Eye (tissue), 1 donor: Measurements from ENCODE around the gene DENND5A.
"Not testable (repeated sequence)": the region's sequence is repeated elsewhere in the genome, so short reads cannot be mapped to it uniquely, and the experiment has no call there.

Experiments used
- DNase-seq: peaks from one replicate; pipeline ENCODE4 v3.0.0-alpha.2; 2015

DENND5A gene

DNA sequence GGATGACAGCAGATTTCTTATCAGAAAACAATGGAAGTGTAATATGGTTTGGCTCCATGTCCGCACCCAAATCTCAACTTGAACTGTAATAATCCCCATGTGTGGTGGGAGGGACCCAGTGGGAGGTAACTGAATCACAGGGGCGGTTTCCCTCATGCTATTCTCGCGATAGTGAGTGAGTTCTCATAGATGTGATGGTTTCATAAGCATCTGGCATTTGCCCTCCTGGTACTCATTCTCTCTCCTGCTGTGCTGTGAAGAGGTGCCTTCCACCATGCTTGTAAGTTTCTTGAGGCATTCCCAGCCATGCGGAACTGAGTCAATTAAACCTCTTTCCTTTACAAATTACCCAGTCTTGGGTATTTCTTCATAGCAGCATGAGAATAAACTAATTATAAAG lies 92.8 kb downstream of the DENND5A start:
- no peak for DNase-seq

DNA sequence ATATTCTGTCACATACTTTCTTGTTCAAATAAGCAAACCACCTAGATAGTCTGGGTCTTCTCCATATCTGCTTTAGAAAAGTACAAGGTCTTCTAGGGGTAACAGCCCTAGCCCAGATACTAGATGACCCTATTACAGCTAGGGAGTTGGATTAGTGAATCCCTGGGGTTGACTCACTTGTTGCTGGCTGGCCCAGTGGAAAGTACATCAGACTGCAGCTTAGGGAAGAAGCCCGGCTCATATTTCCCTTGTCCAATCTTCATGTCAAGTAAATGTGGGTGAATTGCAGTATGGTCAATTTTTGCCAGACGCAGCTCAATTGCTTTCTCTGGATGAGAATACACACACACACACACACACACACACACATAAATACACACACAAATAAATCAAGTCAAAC lies 94.7 kb downstream of the DENND5A start:
- DNase-seq, result no peak

DNA sequence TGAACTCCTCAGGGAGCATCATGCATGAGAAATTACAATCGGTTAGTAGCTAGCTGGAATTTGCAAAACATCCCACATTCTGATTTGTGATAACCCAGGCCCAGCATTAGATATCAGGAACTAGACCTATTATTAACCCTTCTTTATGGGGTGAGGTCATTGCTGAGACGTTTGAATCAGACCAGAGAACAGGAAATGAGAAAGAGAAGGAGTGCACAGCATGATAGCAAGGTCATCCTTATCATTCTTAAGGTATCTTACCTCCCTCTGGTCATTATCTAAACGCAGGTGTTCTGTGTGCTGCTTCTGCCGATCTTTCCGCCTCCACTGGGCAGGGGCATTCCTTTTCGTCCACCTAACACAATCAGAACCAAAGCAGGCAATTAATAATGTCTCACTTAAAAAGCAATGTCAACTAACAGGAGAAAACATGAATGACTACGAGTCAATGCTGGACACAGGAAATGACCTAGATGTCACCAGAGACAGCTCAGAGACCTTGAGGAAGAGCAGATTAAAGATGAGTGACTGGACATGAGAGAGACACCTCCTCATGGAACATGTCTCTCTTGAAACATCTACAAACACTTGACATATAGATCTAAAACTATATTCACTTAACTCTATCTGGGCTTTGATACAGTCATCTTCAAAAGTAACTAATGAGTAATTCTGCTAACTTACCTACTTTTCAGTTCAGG lies 95.4 kb downstream of the DENND5A start:
- DNase-seq, result no peak

DNA sequence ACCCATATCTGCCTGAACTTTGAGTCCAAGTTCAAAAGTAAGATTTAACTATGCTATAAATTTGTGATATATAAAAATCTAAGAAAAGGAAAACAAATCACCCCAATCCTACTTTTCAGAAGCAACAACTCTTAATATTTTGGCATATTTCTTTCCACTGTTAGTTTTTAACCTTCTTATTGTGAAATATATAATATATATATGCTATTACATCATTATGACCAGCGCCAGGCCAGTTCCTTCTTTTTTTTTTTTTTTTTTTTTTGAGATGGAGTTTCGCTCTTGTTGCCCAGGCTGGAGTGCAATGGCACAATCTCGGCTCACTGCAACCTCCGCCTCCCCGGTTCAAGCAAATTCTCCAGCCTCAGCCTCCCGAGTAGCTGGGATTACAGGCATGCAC lies 103.2 kb downstream of the DENND5A start:
- DNase-seq, result not testable (repeated sequence)

DNA sequence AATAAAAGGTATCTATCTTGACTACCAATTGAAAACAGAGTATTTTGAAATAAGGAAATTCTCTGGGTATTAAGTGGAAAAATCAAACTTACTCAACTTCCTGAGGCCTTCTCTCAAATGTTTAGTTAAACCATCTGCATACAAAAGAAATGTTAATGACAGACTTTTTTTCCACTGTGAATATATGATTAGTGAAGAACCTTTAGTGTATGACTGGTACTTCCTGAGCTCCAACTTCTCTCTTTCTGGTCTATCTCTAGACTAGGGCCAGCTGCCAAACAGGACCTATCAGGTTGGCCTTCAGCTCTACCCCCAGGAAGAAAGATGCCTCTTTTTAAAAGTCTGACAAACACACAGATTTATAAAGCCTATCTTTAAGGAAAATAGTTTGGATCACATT lies 105.0 kb downstream of the DENND5A start:
- no peak for DNase-seq

DNA sequence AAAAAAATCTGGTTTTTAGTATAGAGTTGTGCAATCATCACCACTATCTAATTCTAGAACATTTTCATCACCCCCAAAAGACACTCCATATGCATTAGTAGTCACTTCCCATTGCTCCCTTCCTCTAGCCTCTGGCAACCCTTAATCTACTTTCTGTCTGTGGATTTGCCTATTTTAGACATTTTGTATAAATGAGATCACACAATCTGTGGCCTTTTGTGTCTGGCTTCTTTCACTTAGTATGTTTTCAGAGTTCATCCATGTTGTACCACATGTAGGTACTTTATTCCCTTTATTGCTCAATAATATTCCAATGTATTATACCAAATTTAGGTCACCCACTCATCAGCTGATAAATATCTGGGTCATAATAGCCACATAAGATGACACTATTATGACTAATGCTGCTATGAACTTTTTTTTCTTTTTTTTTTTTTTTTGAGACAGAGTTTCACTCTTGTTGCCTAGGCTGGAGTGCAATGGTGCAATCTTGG lies 106.2 kb downstream of the DENND5A start:
- DNase-seq, result no peak

DNA sequence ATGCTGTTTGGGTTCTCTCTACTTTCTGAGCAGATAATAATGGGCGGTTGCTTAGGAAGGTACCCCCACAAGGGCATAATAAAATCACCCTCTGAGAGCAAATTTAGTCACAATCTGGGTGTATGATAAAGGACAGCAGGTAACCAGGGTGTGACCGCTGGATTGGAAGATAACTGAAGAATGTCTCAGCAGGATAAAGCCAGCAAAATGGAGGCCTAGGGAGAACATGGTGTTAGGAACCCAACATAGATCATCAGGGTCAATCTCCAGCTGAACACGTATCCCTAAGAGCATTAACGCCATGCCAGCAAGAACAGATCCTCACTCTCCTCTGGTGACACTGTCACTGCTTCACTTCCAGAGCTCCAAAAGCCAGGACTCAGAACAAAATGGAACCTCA lies 109.2 kb downstream of the DENND5A start:
- DNase-seq, result no peak

DNA sequence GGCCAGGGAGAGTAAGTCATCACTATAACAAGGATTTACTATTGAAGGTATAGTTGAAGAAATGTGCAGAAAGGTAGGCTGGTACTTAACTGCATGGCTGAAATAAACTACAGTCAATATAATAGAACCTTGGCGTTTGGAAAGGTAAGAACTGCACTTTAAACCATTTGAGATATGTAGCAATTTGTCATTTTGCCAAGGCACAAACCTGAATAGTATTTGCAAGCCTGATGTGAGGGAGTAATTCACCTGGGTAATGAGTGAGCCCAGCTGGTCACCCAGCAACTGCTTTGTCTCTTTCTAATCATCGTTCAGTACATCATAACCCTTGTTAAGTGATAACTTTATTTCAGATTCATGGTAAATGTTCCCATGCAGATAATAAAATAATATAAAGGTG lies 111.5 kb downstream of the DENND5A start:
- no peak for DNase-seq

DNA sequence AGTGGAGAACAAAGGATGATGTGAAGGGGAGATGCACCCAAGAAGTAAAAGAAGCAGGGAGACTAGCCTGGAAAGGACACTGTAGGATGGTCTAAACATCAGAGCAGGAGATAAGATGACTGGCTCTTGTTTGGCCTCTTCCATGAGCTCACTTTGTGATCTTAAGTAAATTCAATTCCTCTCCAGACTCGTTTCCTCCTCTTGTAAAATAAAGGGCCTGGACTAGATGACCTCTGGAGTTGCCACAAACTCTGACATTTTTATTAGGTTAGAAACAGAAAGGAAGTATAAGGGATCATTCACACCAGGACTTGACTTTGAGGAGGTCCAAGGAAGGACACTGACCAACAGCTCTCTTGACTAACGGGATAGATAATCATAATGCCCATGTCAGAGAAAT lies 113.5 kb downstream of the DENND5A start:
- DNase-seq, result no peak

DNA sequence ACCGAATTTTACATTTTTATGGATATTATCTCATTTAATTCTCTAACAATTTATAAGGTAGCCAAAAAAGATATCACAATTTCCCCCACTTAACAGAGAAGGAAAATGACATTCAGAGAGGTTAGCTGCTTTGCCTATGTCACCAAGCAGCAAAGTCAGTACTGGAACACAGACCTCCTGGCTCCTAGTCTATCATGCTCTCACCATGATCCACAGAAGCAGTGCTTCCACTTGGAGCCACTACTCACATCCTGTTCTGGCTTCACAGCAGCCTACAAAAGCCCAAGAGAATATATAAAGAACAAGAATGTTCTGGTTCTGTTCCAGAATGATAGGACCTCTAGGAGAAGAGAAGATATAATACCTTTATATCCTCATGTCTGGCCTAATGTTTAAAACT lies 114.2 kb downstream of the DENND5A start:
- no peak for DNase-seq

DNA sequence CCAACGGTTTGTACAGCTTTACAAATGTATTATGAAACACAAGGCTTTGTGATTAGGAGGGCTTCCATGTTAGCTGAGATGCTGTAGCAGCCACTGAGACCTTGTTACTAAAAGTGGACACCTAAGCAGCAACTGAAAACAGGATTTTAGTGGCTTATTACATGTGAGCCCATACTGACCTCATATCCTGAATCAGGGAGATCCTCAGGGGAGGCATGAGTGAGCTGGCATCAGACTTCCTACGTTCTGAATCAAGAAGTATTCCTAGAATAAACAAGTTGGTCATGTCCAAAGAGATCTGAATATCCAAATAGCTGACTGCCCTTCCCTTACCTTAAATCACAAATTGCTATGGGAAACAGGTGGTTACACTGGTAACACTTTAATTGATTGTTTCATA lies 114.6 kb downstream of the DENND5A start:
- no peak for DNase-seq

DNA sequence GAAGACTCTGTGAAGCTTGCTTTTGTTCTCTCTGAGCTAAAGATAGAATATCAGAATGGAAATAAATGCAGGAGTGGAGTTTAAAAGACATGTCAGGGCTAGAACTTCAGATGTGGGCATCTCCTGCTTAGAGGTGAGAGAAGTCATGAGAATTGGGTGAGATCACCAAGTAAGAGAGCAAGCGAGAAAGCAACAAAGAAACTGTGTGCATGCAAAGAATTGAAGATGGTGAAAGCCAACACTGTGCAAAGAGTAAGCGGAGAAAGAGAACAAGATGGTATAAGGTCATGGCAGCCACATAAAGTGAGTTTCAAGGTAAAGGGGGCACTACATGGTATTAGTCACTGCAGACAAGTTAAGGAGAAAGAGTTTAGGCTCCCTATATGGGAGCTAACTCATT lies 116.4 kb downstream of the DENND5A start:
- no peak for DNase-seq

DNA sequence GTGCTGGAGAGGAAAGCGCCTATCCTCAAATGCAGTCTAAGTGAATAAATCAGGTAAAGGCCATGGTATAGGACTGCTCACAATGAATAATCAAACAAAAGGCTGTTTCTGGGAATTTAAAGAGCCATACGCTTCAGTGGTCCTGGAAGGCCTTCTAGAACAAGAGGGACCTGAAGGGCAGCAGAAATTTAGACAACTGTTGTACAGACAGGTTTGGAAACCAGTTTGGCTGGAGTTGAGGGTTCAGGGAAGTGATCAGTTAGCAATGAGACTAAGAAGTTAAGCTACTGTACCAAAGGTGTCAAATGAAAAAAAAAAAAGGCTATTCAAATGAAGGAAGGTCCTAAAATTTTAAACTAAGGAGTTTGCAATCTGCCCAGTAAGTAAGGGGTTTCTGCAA lies 117.1 kb downstream of the DENND5A start:
- no peak for DNase-seq

DNA sequence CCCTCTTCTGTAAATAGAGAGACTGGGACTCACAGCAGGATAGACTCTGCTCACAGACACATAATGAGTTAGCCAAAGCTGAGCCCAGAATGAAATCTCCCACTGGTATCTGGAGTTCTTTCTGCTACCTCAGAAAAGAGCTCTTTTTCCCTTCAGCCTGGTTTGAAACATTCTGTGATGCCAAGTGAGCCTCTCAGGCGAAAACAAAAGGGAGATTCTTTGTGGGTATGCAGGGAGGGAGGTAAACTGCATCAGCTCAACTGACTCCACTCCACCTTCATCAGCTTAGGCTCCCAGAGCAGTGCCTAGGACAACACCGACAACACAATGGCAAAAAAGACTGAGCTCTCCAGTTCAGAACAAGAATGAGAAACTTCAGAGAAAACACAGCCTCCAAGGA lies 118.7 kb downstream of the DENND5A start:
- DNase-seq, result no peak

DNA sequence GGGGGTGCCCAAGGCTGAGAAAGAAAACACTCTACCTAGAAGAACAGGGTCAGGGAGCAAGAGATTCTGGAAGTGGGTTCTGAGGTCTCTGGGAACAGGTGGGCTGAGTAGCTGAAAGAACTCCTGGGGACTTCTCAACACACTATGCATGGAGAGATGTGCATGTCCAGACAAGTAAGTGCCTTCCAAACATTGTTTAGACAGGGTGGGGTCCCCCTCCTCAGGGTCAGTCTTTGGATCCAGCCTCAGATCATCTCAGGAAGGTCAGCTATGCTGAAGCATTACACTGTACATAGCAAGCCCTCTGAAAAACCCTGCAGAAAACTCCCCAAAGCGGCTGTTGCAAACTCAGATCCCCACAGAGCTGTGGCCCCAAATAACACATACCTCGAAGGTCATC lies 119.9 kb downstream of the DENND5A start:
- no peak for DNase-seq

DNA sequence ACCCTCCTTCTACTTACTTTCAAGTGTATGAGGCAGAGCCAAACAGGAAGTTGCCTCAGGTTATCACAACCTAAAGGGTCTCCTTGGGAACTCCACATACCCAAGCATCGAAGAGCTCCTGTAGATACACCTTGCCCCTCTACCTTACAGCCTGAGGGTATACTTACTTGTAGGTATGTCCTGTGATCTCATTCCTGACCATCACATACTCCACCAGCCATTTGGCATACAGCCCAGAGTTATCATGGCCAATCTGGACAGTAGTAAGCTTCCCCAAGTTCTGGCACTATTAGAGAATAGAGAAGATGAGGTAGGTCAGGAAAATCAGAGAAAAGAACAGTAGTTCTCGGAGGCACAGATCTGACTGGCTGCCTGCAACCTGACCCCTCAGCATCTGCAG lies 120.3 kb downstream of the DENND5A start:
- no peak for DNase-seq

DNA sequence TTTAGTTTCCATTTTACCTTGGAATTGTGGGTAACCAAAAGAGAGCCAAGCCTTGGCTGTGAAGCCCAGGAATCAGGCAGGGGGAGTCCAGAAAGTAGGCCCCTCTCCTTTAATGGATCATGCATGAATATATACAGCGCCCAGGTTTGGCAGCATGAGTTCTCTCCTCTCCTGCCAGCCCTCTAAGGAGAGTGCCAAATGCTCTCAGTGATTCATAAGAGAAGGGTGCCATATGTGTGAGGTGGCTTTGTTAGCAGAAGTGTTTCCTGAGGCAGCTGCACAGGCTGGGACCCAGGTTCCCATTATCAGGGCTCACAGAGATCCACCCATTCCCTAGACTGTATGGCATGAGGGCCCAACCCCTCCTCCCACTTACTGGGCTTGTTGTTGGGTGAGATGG lies 121.4 kb downstream of the DENND5A start:
- DNase-seq, result no peak

DNA sequence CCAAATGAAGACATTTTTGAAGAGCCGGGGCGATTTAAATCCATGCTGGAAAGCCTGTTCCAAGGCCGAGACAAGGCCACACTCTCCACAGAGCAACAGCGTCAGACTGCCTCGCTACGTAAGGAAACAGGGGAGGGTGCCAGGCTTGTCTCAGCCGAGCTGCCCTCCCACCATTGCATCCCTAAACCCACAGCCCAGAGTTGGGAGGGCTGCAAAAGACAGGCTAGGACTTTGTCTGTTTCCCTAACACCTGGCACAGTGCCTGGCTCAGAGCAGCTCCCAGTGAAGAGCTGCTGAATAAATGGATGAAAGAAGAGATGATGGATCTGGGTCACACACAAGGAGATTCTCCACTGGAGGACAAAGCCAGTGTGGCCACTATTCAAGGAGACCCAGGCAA lies 122.4 kb downstream of the DENND5A start:
- no peak for DNase-seq

DNA sequence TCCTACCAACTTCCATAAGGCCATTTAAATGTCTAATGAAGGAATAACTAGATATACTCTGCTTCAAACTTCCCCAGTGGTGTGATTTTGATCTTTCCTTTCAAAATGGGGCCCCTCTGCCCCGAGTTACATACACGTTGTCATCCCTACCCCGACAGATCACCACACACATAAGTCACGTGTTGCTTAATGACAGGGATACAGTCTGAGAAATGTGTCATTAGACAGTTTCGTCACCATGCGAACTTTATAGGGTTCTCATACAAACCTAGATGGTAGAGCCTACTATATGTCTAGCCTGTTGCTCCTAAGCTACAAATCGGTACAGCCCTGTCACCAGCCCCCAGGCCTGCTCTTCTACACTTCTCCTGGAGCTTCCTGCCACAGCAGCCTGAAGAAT lies 124.0 kb downstream of the DENND5A start:
- no peak for DNase-seq

DNA sequence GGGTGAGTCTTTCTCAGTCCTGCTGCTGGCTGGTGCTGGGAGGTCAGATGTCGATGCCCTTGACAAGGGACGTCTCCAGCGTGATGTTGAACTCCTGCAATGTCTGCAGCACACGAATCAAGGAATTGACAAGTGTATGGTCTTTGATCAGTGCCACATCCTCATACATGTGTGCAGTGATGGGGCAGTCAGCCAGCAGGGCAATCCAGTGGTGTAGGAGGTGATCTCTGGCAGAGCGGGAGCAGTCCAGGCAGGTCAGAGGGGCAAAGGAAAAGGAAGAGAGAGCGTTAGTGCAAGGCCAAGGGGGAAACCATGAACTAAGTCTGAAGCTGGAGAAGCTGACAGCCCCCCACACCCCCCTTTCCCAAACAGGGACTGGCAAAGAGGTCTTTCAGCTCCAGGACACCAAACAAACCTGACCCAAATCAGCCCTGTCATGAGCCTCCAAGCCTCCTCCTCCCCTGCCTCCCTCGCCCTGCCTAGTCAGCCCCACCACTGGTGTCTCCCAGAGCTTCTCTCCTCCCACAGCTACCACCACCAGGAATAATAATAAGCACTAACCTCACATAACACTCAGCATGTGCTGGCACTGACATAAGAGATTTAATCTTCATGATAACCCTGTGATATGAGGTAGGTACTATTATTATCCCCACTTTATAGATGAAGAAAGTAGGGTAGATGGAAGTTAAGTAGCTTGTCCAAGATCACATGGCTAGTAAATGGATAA lies 125.4 kb downstream of the DENND5A start:
- DNase-seq, result no peak

DNA sequence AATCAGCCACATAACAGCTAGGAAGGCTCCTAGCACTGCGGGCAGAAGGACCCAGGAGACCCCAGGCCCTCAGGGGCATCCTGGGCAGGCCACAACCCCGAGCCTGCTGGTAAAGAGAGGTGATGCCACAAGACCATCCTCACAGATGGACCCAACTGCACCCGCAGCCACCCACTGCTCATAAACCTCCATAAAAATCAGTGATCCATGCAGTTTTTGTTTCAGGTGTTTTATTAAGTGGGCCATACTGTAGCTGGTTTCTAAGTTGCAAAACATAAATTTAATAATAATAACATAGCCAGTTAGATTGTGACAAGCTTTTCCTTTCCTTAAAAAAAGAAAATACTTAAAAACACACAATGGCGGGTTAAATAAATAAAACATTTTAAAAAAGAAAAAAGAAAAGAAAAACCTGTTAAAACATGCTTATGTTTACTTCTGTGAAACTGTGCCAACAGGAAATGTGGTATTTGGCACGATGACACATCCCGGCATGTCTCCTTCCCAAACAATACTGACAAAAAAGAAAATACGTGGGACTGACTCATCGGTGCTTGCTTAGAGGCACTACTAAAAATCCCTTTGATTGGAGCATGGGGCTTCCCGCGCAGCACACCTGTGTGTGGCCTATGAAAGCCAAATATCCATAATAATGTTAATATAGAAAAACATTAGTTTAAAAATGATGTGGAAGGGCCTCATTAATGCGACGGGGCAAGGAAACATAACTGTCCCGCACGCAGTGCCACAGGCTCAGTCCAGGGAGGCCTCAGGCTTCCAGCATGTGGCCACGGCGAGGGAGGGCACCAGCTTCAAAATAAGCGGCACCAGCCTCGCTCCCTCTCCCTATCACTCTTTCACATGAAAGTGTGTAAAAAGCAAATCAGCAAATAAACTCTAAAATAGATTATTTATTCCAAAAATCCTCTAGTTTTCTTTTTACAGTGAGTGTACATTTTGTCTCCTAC lies 126.3 kb downstream of the DENND5A start:
- peak; percentile 33 for DNase-seq

DNA sequence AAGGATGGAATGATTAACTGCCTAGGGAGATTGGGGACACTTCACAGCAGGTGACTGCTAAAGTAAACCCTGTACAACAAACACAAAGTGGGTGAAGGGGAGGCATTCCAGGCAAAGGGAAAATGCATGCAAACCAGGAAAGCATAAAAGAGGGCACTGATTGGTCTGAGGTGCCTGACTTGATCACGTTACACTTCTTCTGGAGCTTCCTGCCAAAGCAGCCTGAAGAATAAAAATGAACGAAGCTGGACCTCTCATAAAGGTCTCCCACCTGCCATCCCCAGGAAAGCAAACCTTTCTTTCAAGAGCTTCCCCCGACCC lies 127.1 kb downstream of the DENND5A start:
- DNase-seq, result no peak

DNA sequence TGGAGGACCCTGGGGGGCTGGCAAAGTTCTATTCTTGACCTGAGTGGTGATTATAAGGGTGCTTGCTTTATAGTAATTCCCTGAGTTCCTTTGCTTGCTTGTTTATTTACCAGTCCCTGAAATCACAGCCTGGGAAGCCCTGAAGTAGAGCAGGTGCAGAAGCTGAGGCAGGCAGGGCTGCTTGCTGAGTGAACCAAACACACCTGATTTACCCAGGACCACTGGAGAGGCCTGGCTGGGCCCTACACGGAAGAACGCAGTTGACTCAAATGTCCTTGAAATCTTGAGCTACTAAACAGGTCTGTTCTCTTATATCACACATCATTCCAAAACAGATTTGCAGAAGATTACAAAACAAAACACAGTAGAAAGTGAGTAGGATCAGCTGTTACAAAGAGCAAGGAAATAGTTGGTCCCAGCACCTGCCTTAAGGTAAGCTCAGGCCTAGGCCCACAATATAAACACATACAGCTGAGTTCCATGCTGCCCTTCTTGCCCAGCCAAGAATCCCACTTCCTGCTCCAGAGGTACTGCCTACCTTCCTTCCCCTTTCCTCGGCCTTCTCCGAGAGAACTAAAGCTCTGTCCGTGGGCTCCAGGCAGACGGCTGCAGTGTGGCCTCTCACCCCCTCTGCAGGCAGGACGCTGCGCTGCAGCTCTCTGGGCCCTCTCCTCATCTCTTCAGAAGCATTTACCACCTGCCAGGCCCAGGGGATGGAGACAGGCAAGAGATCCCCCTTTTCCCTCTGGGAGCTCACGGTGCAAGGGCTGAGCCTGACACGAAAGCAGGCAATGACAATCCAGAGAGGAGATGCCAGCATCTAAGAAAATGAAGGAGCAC lies 127.6 kb downstream of the DENND5A start:
- peak; percentile 91 for DNase-seq
